GM18907 (cell line): ENCODE results near the gene ARMC9.

Experiments used
- ATAC-seq: cut with Tn5 transposase; IDR thresholded peaks from one replicate; pipeline ENCODE4 v1.9.1; 2021; ENCODE audit warnings: mild to moderate bottlenecking, moderate library complexity; ENCODE audit not compliant: unreplicated experiment

The ARMC9 gene

GRCh38 chr2:231410293-231411004 is 212.0 kb downstream of the ARMC9 start:
- no peak for ATAC-seq

- ATAC-seq = no peak
Observed at GRCh38 chr2:231411237-231411636, 212.8 kb downstream of the ARMC9 start.

- ATAC-seq = peak; percentile 99
Observed at GRCh38 chr2:231411831-231412617, 213.6 kb downstream of the ARMC9 start.

- ATAC-seq = no peak
Observed at GRCh38 chr2:231412618-231412963, 214.2 kb downstream of the ARMC9 start.

- no peak for ATAC-seq
Observed at GRCh38 chr2:231413456-231413855, 215.0 kb downstream of the ARMC9 start.

- no peak for ATAC-seq
Observed at GRCh38 chr2:231413921-231414476, 215.6 kb downstream of the ARMC9 start.

GRCh38 chr2:231415029-231415428 is 216.6 kb downstream of the ARMC9 start:
- ATAC-seq = no peak

- ATAC-seq = no peak
Observed at GRCh38 chr2:231418820-231419640, 220.6 kb downstream of the ARMC9 start.

- no peak for ATAC-seq
Observed at GRCh38 chr2:231421051-231421580, 222.7 kb downstream of the ARMC9 start.

- ATAC-seq = no peak
Observed at GRCh38 chr2:231422056-231422455, 223.6 kb downstream of the ARMC9 start.

GRCh38 chr2:231423176-231423575 is 224.7 kb downstream of the ARMC9 start:
- no peak for ATAC-seq
